Prostate gland (tissue), 2 donors: Measurements from ENCODE around the gene ACTG1.

Experiments
- CTCF ChIP-seq, 4 experiments: fragments of 200-600 bp in 2 of 4; fragments of 450-650 bp in 2 of 4; sonication (generic) in 2 of 4; IDR thresholded peaks; 1 replicate in 3 of 4; 2 replicates in 1 of 4; pipeline ENCODE4 v1.5.1; 2016 to 2019; ENCODE audit warnings: antibody characterized with exemption in 4 of 4, mild to moderate bottlenecking in 2 of 4, moderate library complexity in 2 of 4
- POLR2A ChIP-seq: fragments of 450-650 bp; IDR thresholded peaks from one replicate; pipeline ENCODE4 v1.6.1; 2016; ENCODE audit warnings: antibody characterized with exemption, mild to moderate bottlenecking
- POLR2AphosphoS5 ChIP-seq: sonication (generic); formaldehyde crosslinking; IDR thresholded peaks from one replicate; pipeline ENCODE4 v1.6.1; 2017; ENCODE audit warnings: antibody characterized with exemption

DNA sequence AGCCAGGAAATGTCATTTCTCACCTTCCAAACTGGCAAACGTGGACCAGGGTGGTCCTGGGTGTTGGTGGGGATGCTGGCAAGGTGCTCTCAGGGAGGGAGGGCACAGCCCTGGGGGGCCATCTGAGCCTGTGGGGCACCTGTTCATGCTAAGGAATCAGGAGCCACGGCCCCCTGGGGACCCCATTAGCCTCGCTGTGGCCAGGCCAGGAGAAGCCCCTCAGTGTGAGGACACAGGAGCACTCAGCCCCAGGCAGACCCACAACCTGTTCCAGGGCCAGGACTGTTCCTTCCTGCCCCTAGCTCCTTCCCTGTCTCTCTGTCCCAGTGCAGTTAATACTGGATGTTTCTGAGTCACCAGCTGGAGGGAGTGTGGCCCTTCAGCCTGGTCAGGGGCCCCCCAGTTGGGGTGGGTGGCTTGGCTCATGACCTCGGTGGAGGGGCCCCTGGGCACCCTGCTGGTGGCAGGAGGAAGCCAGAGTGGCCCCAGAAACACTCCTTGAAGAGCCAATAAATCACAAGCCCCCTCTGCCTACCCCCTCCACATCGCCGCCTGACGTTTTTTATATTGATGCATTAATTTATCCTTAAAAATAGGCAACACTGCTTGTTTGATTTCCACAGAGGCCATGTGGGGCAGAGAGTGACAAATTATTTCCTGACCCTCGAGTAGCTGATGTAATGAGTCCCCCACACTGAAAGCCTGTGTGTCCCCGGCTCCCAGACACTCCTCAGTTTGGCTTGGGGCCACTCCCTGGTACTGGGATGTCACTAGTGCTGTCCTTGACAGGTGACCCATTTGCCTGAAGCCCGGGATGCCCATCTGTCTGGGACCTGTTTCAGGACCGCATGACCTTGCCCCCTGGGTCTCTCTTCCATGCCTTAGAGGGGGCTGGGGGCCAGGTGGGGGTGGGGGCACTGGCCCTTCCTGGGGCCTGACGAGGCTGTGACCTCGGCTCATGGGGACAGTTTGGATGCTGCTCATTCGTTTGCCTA lies 22.3 kb downstream of the ACTG1 start:
- TF ChIP-seq CTCF (IDR thresholded peaks at IDR 0.05) (no peak), POLR2A (no peak), POLR2AphosphoS5 (no peak)
